ENCODE measurements around the gene TMEM63B. TPM values are rescaled to one million over a fixed set of nuclear protein-coding genes. Genes with fewer than 3 reads are reported as not detected.

Gene TMEM63B
- total and polyA plus RNA-seq, 2 donors (not counting 1 experiment from before 2014, with no cell fraction given): 15.4 to 19.1 TPM

- Histone ChIP-seq H3K4me1 (ENCODE audit: control insufficient read depth in 2 of 2, insufficient read depth in 2 of 2, low read length in 2 of 2) (no peaks in the 10 kb centered on the region), H3K9me3 (ENCODE audit: control extremely low read depth in 1 of 3, control insufficient read depth in 2 of 3, insufficient read depth in 1 of 3, low read length in 2 of 3) (no peaks in the 10 kb centered on the region), H3K27me3 (replicated peaks in 1 of 4; ENCODE audit: control extremely low read depth in 1 of 4, control insufficient read depth in 3 of 4, insufficient read depth in 4 of 4, low read length in 3 of 4) (no peaks in the 10 kb centered on the region), H2AFZ (ENCODE audit: insufficient read depth, low read depth, low read length, poor library complexity, severe bottlenecking) (no peak overlapping the region), H3K79me2 (ENCODE audit: control insufficient read depth, insufficient read depth, low read length) (no peaks in the 10 kb centered on the region), H3K4me2 (replicated peaks; ENCODE audit: low read depth, low read length, poor library complexity, severe bottlenecking) (no peak overlapping the region), H4K20me1 (ENCODE audit: control insufficient read depth, insufficient read depth, low read length, poor library complexity, severe bottlenecking) (no peaks in the 10 kb centered on the region), H3K36me3 (replicated peaks in 1 of 2; ENCODE audit: control extremely low read depth in 1 of 2, control insufficient read depth in 1 of 2, extremely low read depth in 1 of 2, insufficient read depth in 2 of 2, low read length in 1 of 2) (no peaks in the 10 kb centered on the region), H3K27ac (ENCODE audit: low read length in 2 of 2) (no peak overlapping the region), H3K9ac (ENCODE audit: low read length) (no peak overlapping the region), H3K4me3 (ENCODE audit: control extremely low read depth in 1 of 5, extremely low read depth in 1 of 5, insufficient read depth in 1 of 5, low read depth in 2 of 5, low read length in 4 of 5) (no peak overlapping the region)
- 100% methylated on average over 2 of the region's 2 CpGs for WGBS (ENCODE audit: insufficient coverage)
- CTCF ChIA-PET: interaction anchor here (0.9 kb wide), 1 partner anchor 64 kb away, joined by 3 read pairs; no protein-coding TSS in a partner anchor
- DNase-seq (no peak), ATAC-seq (ENCODE audit: low read depth) (no peak)
- H3K27ac Mint-ChIP-seq: no peak overlapping the region
- H3K4me3 Mint-ChIP-seq: no peak overlapping the region
- no peaks in the 10 kb centered on the region for H3K27me3 Mint-ChIP-seq
- TF ChIP-seq CTCF (IDR thresholded peaks at IDR 0.05) (no peak), EZH2 (IDR thresholded peaks at IDR 0.05; ENCODE audit: borderline replicate concordance, insufficient read depth, low read depth, low read length, poor library complexity, severe bottlenecking) (no peak)
- no peaks in the 10 kb centered on the region for H3K4me1 Mint-ChIP-seq
- POLR2A ChIA-PET: no interaction called here
- intact Hi-C loops (cut with micrococcal nuclease): no loop called here
- H3K9me3 Mint-ChIP-seq (ENCODE audit: insufficient read depth): no peaks in the 10 kb centered on the region
These were observed 39.7 kb upstream of the TMEM63B start for GRCh38 chr6:44087623-44088022.

- Histone ChIP-seq H3K27ac (ENCODE audit: low read length in 2 of 2) (no peak overlapping the region), H3K79me2 (ENCODE audit: control insufficient read depth, insufficient read depth, low read length) (no peaks in the 10 kb centered on the region), H3K9me3 (ENCODE audit: control extremely low read depth in 1 of 3, control insufficient read depth in 2 of 3, insufficient read depth in 1 of 3, low read length in 2 of 3) (no peaks in the 10 kb centered on the region), H3K4me3 (ENCODE audit: control extremely low read depth in 1 of 5, extremely low read depth in 1 of 5, insufficient read depth in 1 of 5, low read depth in 2 of 5, low read length in 4 of 5) (no peak overlapping the region), H3K9ac (ENCODE audit: low read length) (no peak overlapping the region), H3K36me3 (replicated peaks in 1 of 2; ENCODE audit: control extremely low read depth in 1 of 2, control insufficient read depth in 1 of 2, extremely low read depth in 1 of 2, insufficient read depth in 2 of 2, low read length in 1 of 2) (no peaks in the 10 kb centered on the region), H3K27me3 (replicated peaks in 1 of 4; ENCODE audit: control extremely low read depth in 1 of 4, control insufficient read depth in 3 of 4, insufficient read depth in 4 of 4, low read length in 3 of 4) (no peaks in the 10 kb centered on the region), H2AFZ (ENCODE audit: insufficient read depth, low read depth, low read length, poor library complexity, severe bottlenecking) (no peak overlapping the region), H3K4me2 (replicated peaks; ENCODE audit: low read depth, low read length, poor library complexity, severe bottlenecking) (no peak overlapping the region), H3K4me1 (ENCODE audit: control insufficient read depth in 2 of 2, insufficient read depth in 2 of 2, low read length in 2 of 2) (no peaks in the 10 kb centered on the region), H4K20me1 (ENCODE audit: control insufficient read depth, insufficient read depth, low read length, poor library complexity, severe bottlenecking) (no peaks in the 10 kb centered on the region)
- no peak for ATAC-seq (ENCODE audit: low read depth)
- intact Hi-C loops (cut with micrococcal nuclease): no loop called here
- Mint-ChIP-seq H3K27ac (no peak overlapping the region), H3K9me3 (ENCODE audit: insufficient read depth) (no peaks in the 10 kb centered on the region), H3K4me1 (no peaks in the 10 kb centered on the region), H3K4me3 (no peak overlapping the region), H3K27me3 (no peaks in the 10 kb centered on the region)
- no peak for TF ChIP-seq EZH2 (IDR thresholded peaks at IDR 0.05; ENCODE audit: borderline replicate concordance, insufficient read depth, low read depth, low read length, poor library complexity, severe bottlenecking)
- TF ChIP-seq CTCF (IDR thresholded peaks at IDR 0.05): no peak
- POLR2A ChIA-PET: interaction anchor here (0.5 kb wide), 1 partner anchor 66 kb away, joined by 12 read pairs; no protein-coding TSS in a partner anchor
- no peak for DNase-seq
- WGBS (ENCODE audit: insufficient coverage): 97% methylated on average over 10 of the region's 11 CpGs
- CTCF ChIA-PET: interaction anchor here (1.1 to 3.5 kb wide), 3 partner anchors 9 to 15 kb away, joined by 3 to 13 read pairs (median 5); no protein-coding TSS in a partner anchor
These were observed 38.3 kb upstream of the TMEM63B start for GRCh38 chr6:44088827-44089590.
